Gastroesophageal sphincter (tissue), 3 donors: ENCODE measurements around the gene MGRN1.
"Not testable (repeated sequence)": the region's sequence is repeated elsewhere in the genome, so short reads cannot be mapped to it uniquely, and the experiment has no call there.

ENCODE experiments used
- CTCF ChIP-seq, 4 experiments: fragments of 200-600 bp in 2 of 4; fragments of 450-650 bp in 2 of 4; sonication (generic) in 1 of 4; IDR thresholded peaks; one replicate each; pipeline ENCODE4 v1.5.1; 2017 to 2019; ENCODE audit warnings: antibody characterized with exemption in 4 of 4, mild to moderate bottlenecking in 2 of 4, moderate library complexity in 2 of 4
- EP300 ChIP-seq: sonication (generic); formaldehyde crosslinking; IDR thresholded peaks from one replicate; pipeline ENCODE4 v1.6.1; 2017; ENCODE audit warnings: antibody characterized with exemption, mild to moderate bottlenecking
- POLR2A ChIP-seq, 2 donors: fragments of 450-650 bp; IDR thresholded peaks; one replicate each; pipeline ENCODE4 v1.6.1; 2017; ENCODE audit warnings: antibody characterized with exemption in 2 of 2, mild to moderate bottlenecking in 2 of 2, moderate library complexity in 1 of 2

- TF ChIP-seq CTCF (IDR thresholded peaks at IDR 0.05); POLR2A (IDR thresholded peaks at IDR 0.05); EP300: not testable (repeated sequence)
Observed at GRCh38 chr16:4738370-4738769, 113.7 kb downstream of the MGRN1 start.
